ENCODE data around the gene GMDS. TPM values are rescaled to one million over a fixed set of nuclear protein-coding genes. Genes with fewer than 3 reads are reported as not detected.

Gene GMDS
- total RNA-seq, 1 experiment from 2014 or later, result 31.1 TPM

- Histone ChIP-seq H3K27me3 (replicated peaks; ENCODE audit: control insufficient read depth, insufficient read depth, low read length) (no peaks in the 10 kb centered on the region), H3K9me3 (no peaks in the 10 kb centered on the region), H3K4me1 (peaks cover 30% of the 10 kb centered on the region), H3K4me3 (ENCODE audit: low read depth, low read length) (no peak overlapping the region), H3K36me3 (ENCODE audit: control insufficient read depth, insufficient read depth, low read length) (no peaks in the 10 kb centered on the region)
- peak; percentile 38 to 48 for DNase-seq
- Mint-ChIP-seq H3K27ac (ENCODE audit: unreplicated experiment) (peak overlapping the region; percentile 74), H3K4me1 (ENCODE audit: low read depth, unreplicated experiment) (peaks cover 8% of the 10 kb centered on the region), H3K27me3 (ENCODE audit: insufficient read depth, unreplicated experiment) (no peaks in the 10 kb centered on the region), H3K36me3 (ENCODE audit: insufficient read depth, unreplicated experiment) (no peaks in the 10 kb centered on the region), H3K4me3 (ENCODE audit: unreplicated experiment) (no peak overlapping the region), H3K9me3 (ENCODE audit: unreplicated experiment) (no peaks in the 10 kb centered on the region)
- BruUV-seq (replicated peaks), result no TSS peak
- TF ChIP-seq CTCF (IDR thresholded peaks at IDR 0.05; ENCODE audit: insufficient read depth in 1 of 2, low read depth in 1 of 2, low read length in 1 of 2, severe bottlenecking in 1 of 2, unreplicated experiment in 1 of 2), result no peak
- intact Hi-C loops (cut with micrococcal nuclease; ENCODE audit: unreplicated experiment), result loop anchor here (10.0 kb wide), 1 partner anchor 194 kb away; the partner anchor contains the start of gene FOXC1
- ChIA-PET POLR2A (no interaction called here), CTCF (interaction anchor here (0.6 to 1.2 kb wide), 2 partner anchors 140 to 275 kb away, joined by 3 read pairs; no protein-coding TSS in a partner anchor)
Measured at GRCh38 chr6:1798303-1798964, 447.0 kb downstream of the GMDS start.

GRCh38 chr6:1797801-1798200 lies 447.6 kb downstream of the GMDS start:
- no peaks in the 10 kb centered on the region for H3K27me3 ChIP-seq (replicated peaks; ENCODE audit: control insufficient read depth, insufficient read depth, low read length)
- no peak overlapping the region for H3K4me3 ChIP-seq (ENCODE audit: low read depth, low read length)
- no peak for TF ChIP-seq CTCF (IDR thresholded peaks at IDR 0.05; ENCODE audit: insufficient read depth in 1 of 2, low read depth in 1 of 2, low read length in 1 of 2, severe bottlenecking in 1 of 2, unreplicated experiment in 1 of 2)
- H3K4me3 Mint-ChIP-seq (ENCODE audit: unreplicated experiment), result no peak overlapping the region
- no peaks in the 10 kb centered on the region for H3K9me3 ChIP-seq
- CTCF ChIA-PET, result interaction anchor here (1.2 kb wide), 1 partner anchor 274 kb away, joined by 3 read pairs; no protein-coding TSS in a partner anchor
- no peaks in the 10 kb centered on the region for H3K9me3 Mint-ChIP-seq (ENCODE audit: unreplicated experiment)
- peaks cover 8% of the 10 kb centered on the region for H3K4me1 Mint-ChIP-seq (ENCODE audit: low read depth, unreplicated experiment)
- DNase-seq, result no peak
- intact Hi-C loops (cut with micrococcal nuclease; ENCODE audit: unreplicated experiment), result loop anchor here (10.0 kb wide), 1 partner anchor 193 kb away; the partner anchor contains the start of gene FOXC1
- no peaks in the 10 kb centered on the region for H3K36me3 ChIP-seq (ENCODE audit: control insufficient read depth, insufficient read depth, low read length)
- no peaks in the 10 kb centered on the region for H3K27me3 Mint-ChIP-seq (ENCODE audit: insufficient read depth, unreplicated experiment)
- no TSS peak for BruUV-seq (replicated peaks)
- POLR2A ChIA-PET, result no interaction called here
- no peaks in the 10 kb centered on the region for H3K36me3 Mint-ChIP-seq (ENCODE audit: insufficient read depth, unreplicated experiment)
- H3K27ac Mint-ChIP-seq (ENCODE audit: unreplicated experiment), result no peak overlapping the region
- H3K4me1 ChIP-seq, result peaks cover 30% of the 10 kb centered on the region

GRCh38 chr6:1796706-1797529 lies 448.5 kb downstream of the GMDS start:
- H3K4me1 ChIP-seq, result peaks cover 30% of the 10 kb centered on the region
- ChIA-PET CTCF (no interaction called here), POLR2A (no interaction called here)
- no peaks in the 10 kb centered on the region for H3K27me3 ChIP-seq (replicated peaks; ENCODE audit: control insufficient read depth, insufficient read depth, low read length)
- Mint-ChIP-seq H3K36me3 (ENCODE audit: insufficient read depth, unreplicated experiment) (no peaks in the 10 kb centered on the region), H3K4me1 (ENCODE audit: low read depth, unreplicated experiment) (peaks cover 8% of the 10 kb centered on the region), H3K27me3 (ENCODE audit: insufficient read depth, unreplicated experiment) (no peaks in the 10 kb centered on the region), H3K4me3 (ENCODE audit: unreplicated experiment) (no peak overlapping the region), H3K9me3 (ENCODE audit: unreplicated experiment) (no peaks in the 10 kb centered on the region), H3K27ac (ENCODE audit: unreplicated experiment) (no peak overlapping the region)
- DNase-seq, result no peak
- TF ChIP-seq CTCF (IDR thresholded peaks at IDR 0.05; ENCODE audit: insufficient read depth in 1 of 2, low read depth in 1 of 2, low read length in 1 of 2, severe bottlenecking in 1 of 2, unreplicated experiment in 1 of 2), result no peak
- no peak overlapping the region for H3K4me3 ChIP-seq (ENCODE audit: low read depth, low read length)
- no peaks in the 10 kb centered on the region for H3K9me3 ChIP-seq
- H3K36me3 ChIP-seq (ENCODE audit: control insufficient read depth, insufficient read depth, low read length), result no peaks in the 10 kb centered on the region
- intact Hi-C loops (cut with micrococcal nuclease; ENCODE audit: unreplicated experiment), result loop anchor here (10.0 kb wide), 1 partner anchor 192 kb away; the partner anchor contains the start of gene FOXC1
- BruUV-seq (replicated peaks), result no TSS peak

Data from Caco-2 (cell line).